Ecto neural progenitor cell (in vitro differentiated cells): ENCODE results near the gene KRTDAP.

Experiments
- DNase-seq: peaks from one replicate; pipeline ENCODE4 v3.0.0-alpha.2; 2018; ENCODE audit warnings: low spot score

Gene KRTDAP

GRCh38 chr19:35512831-35513627 lies 22.8 kb upstream of the KRTDAP start:
- DNase-seq = no peak

GRCh38 chr19:35511337-35511736 lies 21.1 kb upstream of the KRTDAP start:
- no peak for DNase-seq

GRCh38 chr19:35510626-35510964 lies 20.3 kb upstream of the KRTDAP start:
- no peak for DNase-seq

GRCh38 chr19:35509861-35510625 lies 19.8 kb upstream of the KRTDAP start:
- DNase-seq = peak; percentile 90

- no peak for DNase-seq
Measured at GRCh38 chr19:35509018-35509652, 18.9 kb upstream of the KRTDAP start.

DNA sequence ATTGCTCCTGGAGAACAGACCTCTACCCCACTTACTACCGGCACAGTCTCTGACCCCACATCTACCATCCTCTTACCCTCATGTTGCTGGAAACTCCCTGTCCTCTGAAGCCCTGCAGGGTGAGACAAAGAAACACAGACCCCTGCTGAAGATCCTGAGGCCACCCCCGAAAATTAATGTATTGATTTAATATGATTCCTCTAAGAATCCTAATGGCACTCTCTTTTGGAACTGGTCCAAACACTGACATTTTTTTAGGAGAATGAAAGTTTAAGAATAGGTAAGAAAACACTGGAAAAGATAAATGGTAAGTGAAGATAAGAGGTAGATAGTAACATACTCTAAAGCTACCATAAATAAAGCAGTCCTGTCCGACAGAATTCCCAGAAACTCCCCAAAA lies 17.9 kb upstream of the KRTDAP start:
- DNase-seq = no peak

GRCh38 chr19:35507561-35507960 lies 17.3 kb upstream of the KRTDAP start:
- DNase-seq = no peak

GRCh38 chr19:35506011-35506410 lies 15.7 kb upstream of the KRTDAP start:
- no peak for DNase-seq

DNA sequence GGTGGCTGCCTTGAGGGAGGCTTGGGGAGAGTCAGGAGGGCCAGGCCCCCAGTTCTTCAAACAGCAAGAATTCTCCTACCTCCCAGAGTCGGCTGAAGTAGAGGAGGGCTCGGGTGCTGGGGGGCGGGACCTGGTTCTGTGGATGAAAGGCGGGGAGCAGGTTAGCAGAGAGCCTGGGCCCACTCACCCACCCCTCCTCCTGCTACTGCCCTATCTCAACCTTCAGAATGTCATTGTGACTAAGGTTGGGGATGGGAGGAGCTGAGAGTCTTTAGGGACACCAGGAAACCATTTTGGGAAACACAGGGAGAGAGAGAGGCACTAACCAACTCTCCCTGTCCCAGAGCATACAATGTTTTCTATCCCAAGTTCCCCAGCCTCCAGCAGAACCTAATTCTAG lies 12.5 kb upstream of the KRTDAP start:
- no peak for DNase-seq

- DNase-seq = no peak
Measured at GRCh38 chr19:35501684-35502083, 11.4 kb upstream of the KRTDAP start.

GRCh38 chr19:35500611-35501010 lies 10.3 kb upstream of the KRTDAP start:
- no peak for DNase-seq

- DNase-seq = no peak
Measured at GRCh38 chr19:35498984-35499527, 8.8 kb upstream of the KRTDAP start.

DNA sequence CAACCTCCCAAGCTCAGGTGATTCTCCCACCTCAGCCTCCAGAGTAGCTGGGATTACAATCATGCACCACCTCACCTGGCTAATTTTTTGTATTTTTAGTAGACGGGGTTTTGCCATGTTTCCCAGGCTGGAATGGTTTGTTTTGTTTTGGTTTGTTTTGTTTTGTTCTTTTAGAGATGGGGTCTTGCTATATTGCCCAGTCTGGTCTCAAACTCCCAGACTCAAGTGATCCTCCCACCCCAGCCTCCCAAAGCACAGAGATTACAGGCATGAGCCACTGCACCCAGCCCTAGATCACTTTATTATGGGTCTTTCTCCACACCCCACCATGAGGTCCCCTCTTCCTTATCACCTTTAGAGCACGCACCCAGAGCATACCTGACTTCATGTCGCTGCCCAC lies 8.0 kb upstream of the KRTDAP start:
- no peak for DNase-seq

DNA sequence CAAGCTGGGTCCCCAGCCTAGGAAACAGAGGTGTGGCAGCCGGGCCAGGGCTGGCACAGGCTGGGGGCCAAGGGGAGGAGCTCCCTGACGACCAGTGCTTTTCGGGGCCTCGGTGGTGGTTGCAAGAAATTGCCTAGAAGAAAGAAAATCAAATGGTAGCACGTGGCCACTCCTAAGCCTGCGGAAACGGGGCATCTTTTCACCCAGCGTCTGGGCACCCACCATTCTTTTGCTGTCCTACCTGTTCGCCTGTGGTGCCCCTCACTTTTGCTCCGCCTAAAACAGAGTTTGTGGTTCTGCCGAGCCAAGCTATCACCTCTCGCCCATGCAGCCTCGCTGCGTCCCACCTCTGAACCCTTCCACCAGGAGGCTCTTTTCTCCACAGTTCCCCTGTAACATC lies 7.1 kb upstream of the KRTDAP start:
- no peak for DNase-seq

DNA sequence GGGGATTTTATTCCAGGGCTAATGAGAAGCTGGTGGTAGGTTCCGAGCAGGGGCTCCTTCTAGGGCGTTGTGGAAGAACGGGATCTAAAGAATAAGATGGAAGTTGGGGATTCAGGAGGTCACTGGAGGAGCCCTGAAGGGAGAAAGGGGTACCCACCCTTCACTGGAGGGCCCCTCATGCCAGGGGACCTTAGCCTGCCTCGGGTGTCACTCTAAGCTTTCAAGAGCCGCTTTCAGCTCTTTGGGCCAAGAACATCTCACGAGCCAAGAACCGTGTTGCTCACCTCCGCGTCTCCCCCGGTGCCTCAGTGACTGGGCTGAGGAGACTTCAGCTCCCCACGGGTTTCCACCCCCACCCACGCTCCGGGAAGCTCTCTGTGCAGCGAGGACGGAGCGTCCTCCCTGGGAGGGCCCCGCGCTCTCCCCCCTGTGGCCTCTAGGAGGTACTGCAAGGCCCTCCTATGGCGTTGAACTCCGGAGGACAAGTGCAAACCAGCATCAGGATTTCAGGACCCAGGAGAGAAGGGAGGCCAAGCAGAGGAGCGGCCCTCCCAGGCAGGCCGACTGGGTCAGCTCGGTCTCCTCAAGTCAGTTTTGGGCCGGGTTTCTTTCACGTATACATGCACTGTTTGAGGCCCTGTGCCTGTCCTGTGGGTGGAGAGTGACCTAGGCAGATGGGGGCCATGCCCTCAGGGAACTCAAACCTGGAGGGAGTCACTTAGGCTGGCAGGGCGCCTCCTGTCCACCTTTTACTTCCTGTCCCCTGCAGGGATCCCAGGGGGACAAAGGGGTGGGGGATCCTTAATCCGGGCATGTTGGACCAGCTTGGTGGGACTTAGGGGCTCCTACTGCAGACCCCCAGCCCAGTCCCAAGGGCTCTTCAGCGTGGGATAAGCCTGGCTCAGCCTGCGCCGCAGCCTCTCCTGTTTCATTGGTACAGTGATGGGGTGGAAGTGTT lies 5.1 kb upstream of the KRTDAP start:
- DNase-seq = peak; percentile 77

GRCh38 chr19:35493971-35494370 lies 3.7 kb upstream of the KRTDAP start:
- DNase-seq = no peak

DNA sequence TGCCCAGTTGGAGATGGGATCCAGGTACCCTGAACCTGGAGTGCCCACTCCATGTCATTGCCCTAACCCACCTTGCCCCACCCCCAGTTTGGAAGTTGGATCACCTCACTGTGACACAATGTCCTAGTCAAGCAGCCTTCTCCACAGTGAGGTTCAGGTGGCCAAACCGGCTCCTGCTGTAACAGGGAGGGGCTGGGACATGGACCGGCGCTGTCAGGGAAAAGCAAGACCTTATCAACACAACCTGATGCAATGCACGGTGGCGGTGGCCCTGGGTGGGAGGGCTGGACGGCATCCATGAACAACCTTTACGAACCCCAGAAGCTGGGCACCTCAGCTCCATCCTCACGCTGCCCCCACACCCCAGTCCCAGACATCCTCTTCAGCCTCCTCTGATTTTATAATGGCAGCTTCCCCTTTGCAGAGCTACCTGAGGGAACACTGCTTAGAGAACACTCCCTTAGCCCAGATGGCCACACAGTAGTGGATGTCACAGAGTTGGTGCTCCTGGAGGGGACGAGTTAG lies 1.6 kb upstream of the KRTDAP start:
- DNase-seq = no peak

GRCh38 chr19:35488677-35489076 lies 1.6 kb downstream of the KRTDAP start:
- no peak for DNase-seq

DNA sequence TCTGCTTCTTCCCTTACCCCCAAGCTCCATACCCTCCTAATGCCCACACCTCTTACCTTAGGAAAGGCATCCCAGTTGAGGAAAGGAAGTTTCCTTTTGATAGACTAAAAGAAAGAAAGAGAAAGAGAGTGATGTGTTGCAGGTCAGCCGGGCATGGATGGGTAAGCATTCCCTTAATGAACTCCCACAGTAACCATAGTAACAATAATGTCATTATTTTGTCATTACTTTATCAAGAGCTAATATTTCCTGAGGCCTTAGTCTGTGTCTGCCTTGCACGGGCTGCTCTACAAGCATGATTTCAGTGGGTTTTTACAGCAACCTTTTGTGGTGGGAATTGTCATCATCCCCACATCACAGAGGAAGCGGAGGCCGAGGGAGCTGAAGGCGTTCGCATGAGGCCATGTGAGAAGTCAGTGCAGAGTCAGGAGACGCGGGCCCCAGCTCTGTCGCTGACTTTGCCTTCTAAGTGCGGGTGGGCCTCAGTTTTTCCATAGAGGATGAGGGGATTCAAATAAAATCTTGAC lies 2.5 kb downstream of the KRTDAP start:
- no peak for DNase-seq

- no peak for DNase-seq
Measured at GRCh38 chr19:35486268-35486708, 4.0 kb downstream of the KRTDAP start.
